Stimulated activated CD4-positive, alpha-beta T cell treated with anti-CD3 and anti-CD28 coated beads, Interleukin-15, amount 100 ng/mL, for 24 hours (primary cell): Measurements from ENCODE around the gene TBC1D8.
A peak's percentile ranks its signal among the peaks of the same experiment; 100 is the strongest.
"Not testable (repeated sequence)": the region's sequence is repeated elsewhere in the genome, so short reads cannot be mapped to it uniquely, and the experiment has no call there.

ENCODE experiments used
- DNase-seq: peaks from one replicate; pipeline ENCODE4 v3.0.0-alpha.2; 2020

TBC1D8 gene

DNA sequence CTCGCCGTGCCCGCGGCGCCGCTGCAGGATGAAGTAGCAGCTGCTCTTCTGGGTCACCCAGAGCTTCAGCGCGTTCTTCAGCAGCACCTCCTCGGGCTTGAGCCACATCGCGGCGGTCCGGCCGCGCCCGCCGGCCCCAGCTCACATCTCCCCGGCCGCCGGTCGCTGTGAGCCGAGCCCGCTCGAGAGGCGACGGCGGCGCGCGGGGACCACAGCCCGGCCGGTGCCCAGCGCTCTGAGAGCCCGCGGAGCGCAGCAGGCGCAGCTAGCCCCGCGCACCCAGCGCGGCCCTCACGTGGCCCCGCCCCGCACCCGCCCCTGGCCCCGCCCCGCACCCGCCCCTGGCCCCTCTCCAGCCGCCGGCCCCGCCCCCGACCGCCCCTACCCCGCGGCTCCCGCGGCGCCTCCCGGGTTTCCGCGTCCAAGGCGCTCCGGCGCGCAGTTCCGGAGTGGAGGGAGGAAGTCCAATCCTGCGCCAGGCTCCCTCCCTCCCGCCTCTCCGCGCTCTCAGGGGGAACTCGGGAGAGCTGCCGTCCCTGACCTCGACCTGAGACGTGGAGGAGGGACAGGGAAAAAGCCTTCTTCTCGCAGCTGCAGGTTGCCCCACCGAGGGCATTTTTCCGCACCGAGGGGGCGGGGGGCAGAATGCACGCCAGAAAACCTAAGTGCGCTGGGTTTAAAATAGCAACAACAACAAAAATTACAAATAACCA lies at the start of gene TBC1D8:
Gene TBC1D8, minus strand, starts transcription at position 237 of the 713 bp plus-strand sequence. Its CDS starts 129 bp downstream, at position 108.
- peak; percentile 81 for DNase-seq

DNA sequence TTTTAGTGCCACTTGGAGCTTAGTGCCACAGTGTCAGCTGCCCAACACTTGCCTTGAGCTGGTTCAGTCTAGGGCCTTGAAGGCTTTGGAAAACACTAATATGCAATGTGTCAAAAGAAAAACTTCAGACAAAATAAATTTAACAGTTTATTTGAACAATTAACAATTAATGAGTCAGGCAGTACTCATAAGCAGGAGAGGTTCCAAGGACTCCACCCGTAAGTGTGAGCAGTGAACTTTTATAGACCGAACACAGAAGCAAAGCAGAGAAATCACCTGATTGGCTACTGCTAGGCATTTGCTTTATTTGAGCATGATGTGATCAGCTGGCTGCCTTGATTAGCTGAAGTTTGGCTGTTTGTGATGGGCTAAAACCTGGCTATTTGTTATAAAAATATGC lies 49.5 kb upstream of the TBC1D8 start:
- DNase-seq = no peak

DNA sequence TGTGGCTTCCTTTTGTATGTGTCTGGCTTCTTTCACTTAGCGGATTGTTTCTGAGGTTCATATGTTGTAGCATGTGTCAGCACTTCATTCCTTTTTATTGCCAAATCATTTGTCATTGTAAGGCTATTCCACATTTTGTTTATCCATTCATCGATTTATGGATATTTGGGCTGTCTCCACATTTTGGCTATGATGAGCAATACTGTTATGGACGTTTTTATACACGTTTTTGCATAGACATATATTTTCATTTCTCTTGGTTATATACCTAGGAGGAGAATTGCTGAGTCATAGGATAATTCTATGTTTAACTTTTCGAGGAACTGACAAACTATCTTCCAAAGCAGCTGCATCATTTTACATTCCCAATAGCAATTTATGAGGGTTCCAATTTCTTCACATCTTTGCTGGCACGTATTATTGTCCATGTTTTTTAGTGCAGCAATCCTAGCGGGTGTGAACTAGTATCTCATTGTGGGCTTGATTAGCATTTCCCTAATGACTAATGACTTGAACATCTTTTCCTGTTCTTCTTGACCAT lies 48.1 kb upstream of the TBC1D8 start:
- DNase-seq = no peak

GRCh38 chr2:101197814-101198213 lies 46.6 kb upstream of the TBC1D8 start:
- no peak for DNase-seq

DNA sequence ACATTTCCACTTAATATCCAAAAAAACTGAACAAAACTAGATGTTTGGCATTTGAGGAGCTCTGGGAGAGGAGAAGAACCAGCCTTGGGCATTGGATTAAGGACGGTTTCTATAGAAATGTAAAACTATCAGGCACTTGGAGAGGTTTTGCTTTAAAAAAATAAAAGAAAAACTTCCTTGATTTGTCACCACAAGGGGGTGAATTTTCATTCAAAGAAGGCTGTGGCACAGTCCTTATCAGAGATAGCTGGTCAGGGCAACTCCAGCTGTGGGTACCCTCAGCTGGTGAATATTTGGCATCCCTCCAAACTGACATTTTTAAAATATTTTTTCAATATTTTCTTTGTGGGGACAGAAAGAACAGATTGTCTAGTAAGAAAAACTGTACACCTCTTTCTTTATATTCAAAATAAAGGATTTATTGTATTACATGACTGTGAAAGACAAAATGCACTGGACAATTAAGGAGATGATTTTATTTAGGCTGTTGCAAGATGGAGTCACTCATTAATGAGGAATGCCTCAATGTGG lies 46.1 kb upstream of the TBC1D8 start:
- no peak for DNase-seq

- DNase-seq = no peak
These were observed 44.9 kb upstream of the TBC1D8 start for GRCh38 chr2:101195871-101196661.

DNA sequence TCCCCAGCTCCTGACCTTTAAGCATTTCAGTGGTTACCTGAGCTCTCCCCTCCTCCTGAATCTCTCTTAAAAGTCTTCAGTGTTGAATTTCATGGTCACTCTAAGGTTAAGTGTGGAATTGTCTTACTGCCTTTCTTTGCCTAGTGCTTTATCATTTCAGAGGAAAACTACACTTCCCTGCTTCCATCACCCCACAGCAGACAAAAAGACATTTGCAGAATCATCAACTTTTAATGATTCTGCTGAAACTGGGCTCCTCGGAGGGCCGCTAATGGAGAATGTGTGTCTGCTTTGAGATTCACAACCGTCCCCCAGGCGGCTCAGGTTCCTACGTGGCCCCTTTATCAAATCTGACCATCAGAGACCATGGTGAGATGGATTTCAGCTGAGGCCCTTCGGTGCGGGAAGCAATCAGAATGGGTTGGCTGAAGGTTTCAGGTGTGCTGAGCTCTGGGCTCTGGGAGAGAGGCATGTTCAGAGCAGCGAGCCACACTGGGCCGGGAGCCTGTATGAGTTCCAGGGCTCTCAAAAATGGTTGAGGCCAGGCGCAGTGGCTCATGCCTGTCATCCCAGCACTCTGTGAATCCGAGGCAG lies 41.9 kb upstream of the TBC1D8 start:
- no peak for DNase-seq

- no peak for DNase-seq
These were observed 39.8 kb upstream of the TBC1D8 start for GRCh38 chr2:101190747-101191516.

DNA sequence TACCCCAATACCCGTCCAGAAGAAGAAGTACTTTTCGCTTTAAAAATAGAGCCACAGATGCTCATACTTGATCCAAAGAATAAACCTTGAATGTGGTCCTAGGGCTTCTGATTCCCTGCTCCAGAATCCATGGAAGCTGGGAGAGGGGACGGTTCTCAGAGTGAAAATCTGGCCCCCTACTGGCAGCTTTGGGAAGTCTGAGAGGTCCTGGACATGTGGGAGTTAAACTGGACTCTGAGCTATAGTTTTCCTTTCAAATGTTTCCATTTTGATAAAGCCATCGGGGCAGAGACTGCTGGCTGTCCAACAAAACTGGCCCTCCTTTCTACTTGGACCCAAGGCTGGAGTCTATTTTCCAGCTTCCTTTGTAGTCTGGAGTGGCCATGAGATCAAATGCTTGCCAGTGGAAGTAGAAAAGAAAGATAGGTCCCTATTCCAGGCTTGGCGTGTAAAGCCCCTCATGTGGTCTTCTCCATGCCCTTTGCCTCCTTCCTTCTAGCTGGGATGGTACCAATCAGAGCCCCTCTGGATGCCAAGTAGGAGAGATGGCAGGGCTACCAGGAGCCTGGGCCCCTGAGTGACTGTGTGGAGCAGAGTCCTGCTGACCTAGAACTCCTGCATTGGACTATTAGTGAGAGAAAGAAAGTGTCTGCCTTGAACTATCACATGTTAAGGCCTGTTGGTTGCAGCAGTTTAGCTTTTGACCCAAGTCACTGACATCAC lies 37.7 kb upstream of the TBC1D8 start:
- DNase-seq = no peak

DNA sequence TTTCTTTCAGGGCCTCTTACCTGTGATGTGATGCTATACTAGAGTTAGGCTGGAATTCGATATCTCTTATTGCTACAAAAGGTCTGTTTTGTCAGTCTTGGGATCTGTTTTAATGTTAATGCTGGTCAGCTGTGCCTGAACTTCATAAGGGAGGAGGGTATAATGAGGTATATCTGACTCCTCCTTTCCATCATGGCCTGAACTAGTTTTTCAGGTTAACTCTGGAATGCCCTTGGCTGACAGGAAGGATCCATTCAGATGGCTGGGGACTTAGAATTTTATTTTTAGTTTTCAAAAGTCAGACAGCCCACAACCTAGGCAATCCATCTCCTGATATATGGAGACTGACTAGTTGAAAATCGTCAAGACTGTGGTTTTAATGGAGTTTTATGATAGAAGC lies 35.9 kb upstream of the TBC1D8 start:
- DNase-seq = no peak

GRCh38 chr2:101185656-101186055 lies 34.5 kb upstream of the TBC1D8 start:
- DNase-seq = no peak

GRCh38 chr2:101185085-101185484 lies 33.9 kb upstream of the TBC1D8 start:
- DNase-seq = no peak

GRCh38 chr2:101179982-101180381 lies 28.8 kb upstream of the TBC1D8 start:
- no peak for DNase-seq

GRCh38 chr2:101176803-101177202 lies 25.6 kb upstream of the TBC1D8 start:
- DNase-seq = no peak

DNA sequence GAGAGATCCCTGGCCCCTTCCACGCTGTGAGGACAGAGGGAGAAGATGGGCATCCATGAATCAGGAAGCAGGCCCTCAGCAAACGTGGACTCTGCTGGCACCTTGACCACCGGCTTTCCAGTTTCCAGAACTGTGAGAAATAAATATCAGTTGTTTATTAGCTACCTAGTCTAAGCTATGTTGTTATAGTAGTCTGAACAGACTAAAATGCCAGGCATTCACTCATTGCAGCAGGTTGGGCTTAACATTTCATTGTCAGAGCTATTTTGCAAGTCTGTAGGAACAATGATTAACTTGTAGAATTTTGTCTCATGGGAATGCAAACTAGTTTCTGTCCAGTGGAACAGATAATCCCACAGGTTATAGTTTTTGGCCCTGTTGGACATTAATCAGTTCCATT lies 24.8 kb upstream of the TBC1D8 start:
- no peak for DNase-seq

- peak; percentile 56 for DNase-seq
These were observed 22.6 kb upstream of the TBC1D8 start for GRCh38 chr2:101173707-101174295.

DNA sequence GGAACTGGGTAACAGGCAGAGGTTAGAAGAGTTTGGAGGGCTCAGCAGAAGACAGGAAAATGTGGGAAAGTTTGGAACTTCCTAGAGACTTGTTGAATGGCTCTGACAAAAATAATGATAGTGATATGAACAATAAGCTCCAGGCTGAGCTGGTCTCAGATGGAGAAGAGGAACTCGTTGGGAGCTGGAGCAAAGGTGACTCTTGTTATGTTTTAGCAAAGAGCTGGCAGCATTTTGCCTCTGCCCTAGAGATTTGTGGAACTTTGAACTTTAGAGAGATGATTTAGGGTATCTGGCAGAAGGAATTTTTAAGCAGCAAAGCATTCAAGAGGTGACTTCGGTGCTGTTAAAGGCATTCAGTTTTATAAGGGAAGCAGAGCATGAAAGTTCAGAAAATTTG lies 18.6 kb upstream of the TBC1D8 start:
- not testable (repeated sequence) for DNase-seq

DNA sequence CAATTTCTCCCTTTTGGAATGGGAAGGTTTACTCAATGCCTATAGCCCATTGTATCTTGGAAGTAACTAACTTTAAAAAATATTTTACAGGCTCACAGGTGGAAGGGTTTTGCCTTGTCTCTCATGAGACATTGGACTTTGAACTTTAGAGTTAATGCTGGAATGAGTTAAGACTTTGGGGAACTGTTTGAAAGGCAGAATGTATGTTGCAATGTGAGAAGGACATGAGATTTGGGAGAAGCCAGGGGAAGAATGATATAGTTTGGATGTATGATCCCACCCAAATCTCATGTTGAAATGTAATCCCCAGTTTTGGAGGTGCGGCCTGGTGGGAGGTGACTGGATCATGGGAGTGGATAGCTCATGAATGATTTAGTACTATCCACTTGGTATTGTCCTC lies 17.5 kb upstream of the TBC1D8 start:
- DNase-seq = no peak

- not testable (repeated sequence) for DNase-seq
These were observed 16.4 kb upstream of the TBC1D8 start for GRCh38 chr2:101167532-101167931.

DNA sequence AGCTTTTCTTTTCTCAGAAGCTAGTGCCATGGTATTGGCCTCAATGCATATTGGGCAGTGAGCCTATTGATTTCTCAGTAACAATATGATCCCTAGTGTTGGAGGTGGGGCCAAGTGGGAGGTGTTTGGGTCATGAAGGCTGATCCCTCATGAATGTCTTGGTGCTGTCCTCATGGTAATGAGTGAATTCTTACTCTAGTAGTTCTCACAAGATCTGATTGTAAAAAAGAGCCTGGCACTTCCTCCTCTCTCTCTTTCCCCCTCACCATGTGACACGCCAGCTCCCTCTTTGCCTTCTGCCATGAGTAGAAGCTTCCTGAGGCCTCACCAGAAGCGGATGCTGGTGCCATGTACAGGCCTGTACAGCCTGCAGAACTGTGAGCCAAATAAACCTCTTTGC lies 12.8 kb upstream of the TBC1D8 start:
- DNase-seq = no peak

- no peak for DNase-seq
These were observed 11.6 kb upstream of the TBC1D8 start for GRCh38 chr2:101162561-101163330.
